H1 (cell line): ENCODE measurements around the gene OR51S1.
A peak's percentile ranks its signal among the peaks of the same experiment; 100 is the strongest.

Experiments
- ATF3 ChIP-seq: IDR thresholded peaks from 2 replicates; pipeline ENCODE4 v1.6.1; 2011; ENCODE audit warnings: low read depth, mild to moderate bottlenecking, low read length; ENCODE audit not compliant: insufficient read depth
- CTCF ChIP-seq, 3 experiments: IDR thresholded peaks; 1 replicate in 2 of 3; 2 replicates in 1 of 3; pipeline versions ENCODE4 v1.5.1 to v1.6.1; 2011; ENCODE audit warnings: low read length in 3 of 3, mild to moderate bottlenecking in 3 of 3, inconsistent platforms in 2 of 3, low read depth in 1 of 3, moderate library complexity in 1 of 3; ENCODE audit not compliant: insufficient read depth in 1 of 3; ENCODE audit errors: control extremely low read depth in 1 of 3

- TF ChIP-seq CTCF (IDR thresholded peaks at IDR 0.05; ENCODE audit: control extremely low read depth in 1 of 3, insufficient read depth in 1 of 3, low read depth in 1 of 3, low read length in 3 of 3) (peak in 2 of 3 experiments; percentile 6 to 33; a peak in 2 of 4 replicates), ATF3 (no peak)
Observed at GRCh38 chr11:4839851-4840549, 9.0 kb downstream of the OR51S1 start.
